HG03571 (cell line): ENCODE measurements around the gene CDK2.

Experiments used
- ATAC-seq: cut with Tn5 transposase; IDR thresholded peaks from one replicate; pipeline ENCODE4 v1.9.1; 2021; ENCODE audit not compliant: unreplicated experiment

CDK2 gene

DNA sequence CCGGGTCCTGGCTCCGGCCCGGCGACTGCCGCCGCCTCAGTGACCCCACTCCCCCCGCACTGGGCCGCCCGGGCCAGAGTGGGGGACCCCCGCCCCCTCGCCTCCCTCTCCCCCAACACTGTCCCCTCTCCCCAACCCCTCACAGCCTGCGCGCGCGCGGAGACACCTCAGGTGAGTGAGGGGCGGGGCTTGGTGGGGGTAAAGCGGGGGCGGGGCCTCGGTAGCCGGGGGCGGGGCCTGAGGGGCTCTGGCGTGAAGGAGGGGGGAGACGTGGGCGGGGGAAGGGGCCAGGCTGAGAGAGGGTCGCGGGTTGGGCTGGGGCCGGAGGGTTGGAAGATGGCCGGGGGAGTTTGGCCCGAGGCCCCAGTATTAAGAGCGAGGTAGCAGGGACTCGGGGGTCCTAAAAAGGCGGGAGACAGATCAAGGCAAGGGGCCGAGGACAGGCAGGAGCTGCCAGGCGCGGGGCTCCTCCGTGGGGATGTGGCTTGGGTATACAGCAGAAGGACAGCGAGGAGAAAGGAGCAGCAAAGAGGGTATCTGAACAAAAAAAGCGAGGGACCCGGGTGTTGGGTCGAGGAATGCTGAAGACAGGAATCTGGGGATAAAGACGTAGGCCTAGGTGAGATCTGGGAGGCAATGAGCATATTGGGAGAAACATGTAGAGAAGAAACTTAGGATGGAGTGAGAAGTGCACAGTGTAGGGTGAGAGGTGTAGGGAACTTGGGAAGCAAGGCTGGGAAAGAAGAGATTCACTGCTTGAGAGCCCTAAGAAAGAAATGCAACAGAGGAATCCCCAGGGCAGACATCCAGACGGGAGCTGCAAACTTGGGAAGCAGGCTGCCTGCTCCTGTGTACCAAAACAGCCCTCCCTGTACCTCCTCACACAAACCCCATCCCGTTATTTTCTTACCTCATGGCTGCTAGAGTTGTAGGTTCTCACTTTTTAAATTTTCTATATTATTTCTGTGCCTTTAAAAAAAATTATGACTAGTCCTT lies 41.2 kb downstream of the CDK2 start:
- ATAC-seq = no peak

DNA sequence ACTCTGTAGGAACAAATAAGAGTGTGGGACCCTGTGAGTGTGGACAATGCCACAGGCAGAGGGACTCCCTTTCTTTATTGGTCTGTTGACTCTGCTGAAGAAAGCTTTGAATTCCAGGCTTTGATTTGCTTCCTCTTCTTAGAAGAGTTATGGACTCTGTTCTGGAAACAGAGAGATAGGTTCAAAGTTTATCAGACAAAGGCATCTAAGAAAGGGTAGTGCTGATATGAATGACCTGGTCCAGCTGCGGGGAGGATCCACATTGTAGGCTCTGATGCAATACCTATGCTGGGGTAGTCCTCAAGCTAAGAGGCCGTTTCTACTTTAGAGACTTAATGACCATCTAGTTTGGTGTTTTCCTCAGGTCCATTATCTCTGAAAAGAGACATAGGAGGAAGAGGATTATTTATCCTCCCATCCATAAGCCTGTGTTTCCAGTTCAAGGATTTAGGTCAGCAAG lies 43.5 kb downstream of the CDK2 start:
- ATAC-seq = no peak

DNA sequence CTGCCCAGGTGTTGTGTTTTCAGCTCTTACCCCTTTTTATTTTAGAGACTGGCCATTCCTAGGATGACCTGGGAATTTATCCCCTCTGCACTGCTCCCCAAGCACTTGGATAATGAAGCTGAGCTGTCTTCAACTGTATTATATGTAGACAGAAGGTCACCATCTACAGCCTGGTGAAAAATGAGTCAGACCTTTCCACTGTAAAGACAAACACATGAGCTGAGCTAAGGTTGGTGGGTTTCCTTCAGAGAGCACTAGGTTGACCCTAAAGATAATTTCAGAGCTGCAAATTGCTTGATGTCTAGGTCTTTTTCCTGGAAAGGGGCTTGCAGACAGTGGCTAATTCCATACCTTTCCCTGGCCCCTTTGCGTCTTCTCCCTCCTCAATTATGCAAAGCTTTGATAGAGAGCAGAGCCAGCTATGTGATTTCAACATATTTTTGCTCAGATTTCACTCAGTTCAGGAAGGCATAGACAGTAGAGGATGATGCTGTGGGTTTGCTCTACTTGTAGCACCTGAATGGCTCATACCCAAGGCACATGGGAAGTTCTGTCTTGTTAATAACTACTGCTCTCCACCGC lies 45.0 kb downstream of the CDK2 start:
- no peak for ATAC-seq

DNA sequence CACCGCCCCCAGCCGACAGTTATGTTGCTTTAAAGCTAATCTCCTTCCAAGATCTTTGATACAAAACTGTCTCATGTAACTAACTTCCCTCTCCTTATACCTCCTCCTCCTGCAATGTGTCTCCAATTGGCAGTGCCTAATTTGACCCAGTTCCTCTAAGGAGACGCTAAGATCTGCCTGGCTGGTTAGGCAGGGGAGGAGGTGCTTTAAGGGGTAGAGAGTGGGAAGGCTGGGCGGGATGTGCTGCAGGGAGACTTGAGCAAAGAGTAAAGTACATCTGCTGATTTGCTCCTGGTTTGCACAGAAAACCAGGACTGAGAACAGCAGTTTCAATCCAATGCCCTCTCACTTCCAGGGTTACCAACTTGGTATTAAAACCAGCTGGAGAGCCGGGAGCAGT lies 46.9 kb downstream of the CDK2 start:
- ATAC-seq = no peak

DNA sequence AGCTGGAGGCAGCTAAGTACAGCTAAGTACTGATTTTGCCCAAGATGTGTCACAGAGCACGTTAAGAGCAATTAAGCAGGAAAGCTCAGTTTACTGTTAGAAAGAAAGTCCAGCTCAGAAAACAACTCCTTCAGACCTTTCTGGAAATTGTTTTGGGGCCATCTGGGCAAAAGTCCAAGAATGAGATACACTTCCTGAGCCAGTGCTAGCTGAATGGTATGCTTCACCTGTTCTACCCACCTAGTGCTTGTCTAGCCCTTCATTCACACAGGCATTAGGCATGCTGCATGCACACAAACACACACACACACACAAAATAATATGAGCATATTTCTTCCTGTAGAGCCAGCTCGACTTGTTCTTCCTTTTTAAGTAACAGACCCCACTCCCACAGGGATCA lies 47.6 kb downstream of the CDK2 start:
- ATAC-seq = no peak

DNA sequence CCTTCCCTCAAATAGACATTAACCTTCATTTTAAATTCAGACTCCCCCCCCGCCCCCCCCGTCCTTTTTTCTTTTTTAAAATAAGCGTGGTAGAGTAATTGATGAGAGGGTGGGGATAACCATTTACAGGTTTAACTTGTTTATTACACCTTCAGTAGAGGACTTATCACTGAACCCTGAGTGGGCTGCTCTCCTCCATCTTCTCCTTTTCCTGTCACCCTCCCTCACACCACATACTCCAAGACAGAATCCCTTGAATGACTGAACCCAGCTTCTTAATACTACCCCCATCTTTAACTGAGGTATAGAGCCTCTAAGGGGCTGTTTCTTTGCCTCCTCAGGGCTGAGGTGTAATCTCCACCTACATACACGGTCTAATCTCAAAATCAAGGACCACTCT lies 50.6 kb downstream of the CDK2 start:
- no peak for ATAC-seq

DNA sequence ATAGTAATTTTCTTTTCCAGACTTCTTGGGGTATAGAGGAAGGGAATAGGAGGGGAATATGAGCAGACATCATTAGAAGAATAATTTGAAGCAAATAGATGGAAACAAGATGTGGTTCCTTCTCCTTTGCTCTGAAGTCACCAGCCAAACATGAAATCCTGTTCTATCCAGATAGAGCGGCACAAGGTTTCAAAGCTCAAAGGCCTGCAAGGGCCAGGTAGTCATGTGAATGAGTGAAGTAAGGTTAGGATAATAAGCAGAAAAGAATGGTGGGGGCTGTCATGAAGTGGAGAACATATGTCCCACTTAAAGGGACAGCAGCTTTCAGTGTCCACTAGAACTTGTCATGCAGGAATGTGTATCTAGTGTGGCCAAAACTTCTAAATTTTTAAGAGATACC lies 51.7 kb downstream of the CDK2 start:
- ATAC-seq = no peak

DNA sequence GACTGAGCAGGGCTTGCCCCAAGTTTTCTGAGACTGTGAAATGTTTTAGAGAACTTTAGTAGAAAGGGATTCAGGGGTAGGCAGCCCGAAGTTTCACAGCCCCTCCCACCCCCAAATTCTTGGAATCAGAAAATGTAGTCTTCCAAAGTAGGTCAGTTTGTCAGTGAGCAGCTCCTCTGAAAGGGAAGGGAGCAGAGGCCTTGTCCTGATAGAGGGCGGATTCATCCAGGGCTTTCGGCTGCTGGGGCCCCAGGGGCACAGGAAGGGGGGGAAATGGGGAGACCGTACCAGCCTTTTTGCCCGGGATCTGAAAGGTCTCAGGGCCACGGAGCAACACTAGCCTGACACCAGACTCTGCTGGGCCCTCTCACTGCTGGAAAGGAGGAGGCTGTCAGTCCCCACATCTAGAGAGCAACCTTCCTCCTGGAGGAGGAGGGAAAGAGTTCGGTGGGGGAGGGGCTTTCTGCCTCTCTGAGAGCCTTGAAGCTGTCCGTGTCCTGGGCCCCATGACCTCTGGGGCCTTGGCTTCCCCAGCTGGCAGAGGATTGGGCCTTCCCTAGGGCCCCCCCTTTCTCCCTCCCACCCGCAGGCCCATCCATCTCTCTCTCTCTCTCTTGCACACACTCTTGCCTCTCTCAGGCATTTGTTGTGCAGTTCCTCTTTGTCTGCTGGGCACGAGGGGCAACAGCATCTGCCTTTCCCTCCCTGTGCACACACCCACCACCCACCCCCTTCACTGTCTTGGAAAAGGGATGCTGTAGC lies 54.0 kb downstream of the CDK2 start, which contains the start of gene IKZF4:
TSS of gene IKZF4 (plus strand) at position 621 of the 762 bp plus-strand sequence. CDS start 451 bp downstream, outside the sequence.
- ATAC-seq = no peak

DNA sequence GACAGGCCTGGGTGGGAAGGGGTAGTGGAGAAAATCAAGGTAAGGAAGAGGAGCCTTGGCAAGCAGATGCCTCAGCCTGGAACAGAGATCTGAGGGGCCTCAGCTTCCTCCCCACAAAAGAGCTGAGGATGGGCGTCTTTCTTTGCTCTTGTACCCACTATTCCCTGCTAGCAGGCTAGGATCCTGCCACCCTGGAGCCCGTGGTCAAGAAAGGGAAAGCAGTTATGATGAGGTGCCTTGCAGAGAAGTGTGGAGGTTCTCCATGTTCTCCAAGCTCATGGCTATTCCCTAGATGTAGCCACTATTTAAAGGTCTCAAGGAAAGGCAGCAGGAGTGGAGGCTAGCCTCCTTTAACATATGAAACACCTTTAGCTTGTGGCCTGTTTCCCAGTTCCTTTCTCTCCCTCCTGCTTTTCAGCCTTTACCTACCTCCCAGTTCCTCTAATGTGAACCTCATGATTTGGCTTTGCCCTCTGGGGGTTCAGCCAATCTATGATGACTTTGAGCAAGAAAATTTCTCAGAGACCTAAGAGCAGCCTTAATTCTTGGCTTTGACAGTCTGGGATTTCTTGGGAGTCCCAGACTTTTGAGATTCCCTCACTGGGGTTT lies 55.4 kb downstream of the CDK2 start:
- no peak for ATAC-seq
